HG03025 (cell line): ENCODE measurements around the gene PEX7.
"Not testable (repeated sequence)": the region's sequence is repeated elsewhere in the genome, so short reads cannot be mapped to it uniquely, and the experiment has no call there.

Experiments used
- ATAC-seq: cut with Tn5 transposase; IDR thresholded peaks from one replicate; pipeline ENCODE4 v1.9.1; 2021; ENCODE audit warnings: mild to moderate bottlenecking, moderate library complexity; ENCODE audit not compliant: unreplicated experiment, low FRiP score

PEX7 gene

GRCh38 chr6:136890194-136890839 lies 67.9 kb downstream of the PEX7 start:
- no peak for ATAC-seq

- ATAC-seq = no peak
Observed at GRCh38 chr6:136890986-136891385, 68.6 kb downstream of the PEX7 start.

- no peak for ATAC-seq
Observed at GRCh38 chr6:136893187-136893586, 70.8 kb downstream of the PEX7 start.

- ATAC-seq = no peak
Observed at GRCh38 chr6:136895901-136896300, 73.5 kb downstream of the PEX7 start.

- ATAC-seq = no peak
Observed at GRCh38 chr6:136897071-136897470, 74.7 kb downstream of the PEX7 start.

- ATAC-seq = no peak
Observed at GRCh38 chr6:136901212-136901784, 78.9 kb downstream of the PEX7 start.

GRCh38 chr6:136904477-136904876 lies 82.1 kb downstream of the PEX7 start:
- ATAC-seq = not testable (repeated sequence)

GRCh38 chr6:136914947-136915346 lies 92.6 kb downstream of the PEX7 start:
- no peak for ATAC-seq

- no peak for ATAC-seq
Observed at GRCh38 chr6:136918706-136919105, 96.3 kb downstream of the PEX7 start.

GRCh38 chr6:136920216-136920615 lies 97.8 kb downstream of the PEX7 start:
- ATAC-seq = no peak

GRCh38 chr6:136920671-136921380 lies 98.4 kb downstream of the PEX7 start:
- ATAC-seq = no peak

GRCh38 chr6:136921381-136921935 lies 99.1 kb downstream of the PEX7 start:
- no peak for ATAC-seq

GRCh38 chr6:136921936-136922684 lies 99.7 kb downstream of the PEX7 start, which contains the start of gene SLC35D3:
TSS of gene SLC35D3 (plus strand) at chr6:136922301. CDS start at chr6:136922429, 128 bp downstream.
- ATAC-seq = no peak

- ATAC-seq = no peak
Observed at GRCh38 chr6:136922685-136923006, 100.3 kb downstream of the PEX7 start.

- ATAC-seq = no peak
Observed at GRCh38 chr6:136923116-136923953, 100.9 kb downstream of the PEX7 start.

GRCh38 chr6:136923954-136924673 lies 101.7 kb downstream of the PEX7 start:
- ATAC-seq = no peak

- no peak for ATAC-seq
Observed at GRCh38 chr6:136926383-136926782, 104.0 kb downstream of the PEX7 start.

- no peak for ATAC-seq
Observed at GRCh38 chr6:136927292-136927691, 104.9 kb downstream of the PEX7 start.

- no peak for ATAC-seq
Observed at GRCh38 chr6:136930528-136930927, 108.1 kb downstream of the PEX7 start.
